HepG2 (cell line): Measurements from ENCODE around the gene PRIMA1. TPM values are rescaled to one million over a fixed set of nuclear protein-coding genes. Genes with fewer than 3 reads are reported as not detected.

Experiments
- ATAC-seq: fragments of 200-7000 bp; cut with Tn5 transposase; 3 replicates; pipeline ENCODE4 v1.9.1; 2020; ENCODE audit warnings: mild to moderate bottlenecking, moderate library complexity
- BruUV-seq: library from RNA; stranded (reverse); fragments of 400-500 nt; replicated peaks from 2 replicates; lab custom pipeline; 2021; lab: Mats Ljungman, UMichigan
- CTCF ChIA-PET: fragments of 300-600 bp; formaldehyde crosslinking; extraction: SDS; loops from one replicate; lab custom pipeline; 2021; ENCODE audit warnings: low total read pairs, inconsistent platforms, low intra/inter-chr PET ratio; lab: Yijun Ruan, JAX
- POLR2A ChIA-PET: fragments of 350-600 bp; sonication (Branson Sonifier 250); formaldehyde crosslinking; loops from one replicate; lab custom pipeline; 2020; ENCODE audit warnings: antibody characterized with exemption, inconsistent platforms; lab: Yijun Ruan, JAX
- DNase-seq: peaks from one replicate; pipeline ENCODE4 v3.0.0-alpha.2; 2015; ENCODE audit warnings: low spot score
- FAIRE-seq: peaks from 3 replicates; lab custom pipeline; 2011; peaks lifted over from hg19 to GRCh38; lab: Jason Lieb, UNC
- H2AFZ ChIP-seq: one replicate; pipeline ENCODE4 v1.6.1; 2011; ENCODE audit warnings: low read length, inconsistent platforms
- H3K27ac ChIP-seq: fragments of 300-600 bp; 3 replicates; pipeline ENCODE4 v1.8.0; 2011; ENCODE audit warnings: mixed run types, mild to moderate bottlenecking, mixed read lengths, low read length, inconsistent platforms; ENCODE audit not compliant: insufficient read depth; ENCODE audit errors: extremely low read length
- H3K27me3 ChIP-seq, 2 experiments: fragments of 200-600 bp in 1 of 2; 2 replicates in 1 of 2; 3 replicates in 1 of 2; pipeline versions ENCODE4 v1.6.0 to v1.8.0; 2011; ENCODE audit warnings: low read length in 2 of 2, mild to moderate bottlenecking in 2 of 2, moderate library complexity in 2 of 2, inconsistent platforms in 1 of 2; ENCODE audit not compliant: insufficient read depth in 2 of 2, control insufficient read depth in 1 of 2
- H3K36me3 ChIP-seq, 2 experiments: fragments of 200-600 bp in 1 of 2; replicated peaks in 1 of 2; 2 replicates in 1 of 2; 3 replicates in 1 of 2; pipeline versions ENCODE4 v1.5.1 to v1.8.0; 2011; ENCODE audit warnings: low read length in 2 of 2, inconsistent platforms in 1 of 2; ENCODE audit not compliant: insufficient read depth in 2 of 2, control insufficient read depth in 1 of 2
- H3K4me1 ChIP-seq: 2 replicates; pipeline ENCODE4 v1.5.1; 2012; ENCODE audit warnings: low read length, inconsistent platforms; ENCODE audit not compliant: insufficient read depth
- H3K4me2 ChIP-seq: 2 replicates; pipeline ENCODE4 v1.6.0; 2011; ENCODE audit warnings: low read depth, low read length, inconsistent platforms
- H3K4me3 ChIP-seq, 3 experiments: fragments of 200-600 bp in 1 of 3; sonication (generic), shearing (Covaris generic) in 1 of 3; replicated peaks in 1 of 3; 2 replicates each; pipeline ENCODE4 v1.5.1; 2011 to 2016; ENCODE audit warnings: low read length in 3 of 3, inconsistent platforms in 2 of 3, low read depth in 2 of 3, mild to moderate bottlenecking in 2 of 3, control low read depth in 1 of 3, mixed read lengths in 1 of 3; ENCODE audit not compliant: insufficient read depth in 1 of 3
- H3K79me2 ChIP-seq: one replicate; pipeline ENCODE4 v1.6.1; 2011; ENCODE audit warnings: low read length, inconsistent platforms; ENCODE audit not compliant: insufficient read depth
- H3K9ac ChIP-seq: 2 replicates; pipeline ENCODE4 v1.6.0; 2011; ENCODE audit warnings: mild to moderate bottlenecking, low read depth, low read length, inconsistent platforms; ENCODE audit not compliant: insufficient read depth
- H3K9me3 ChIP-seq: 2 replicates; pipeline ENCODE4 v1.5.1; 2012; ENCODE audit warnings: mild to moderate bottlenecking, low read length
- H4K20me1 ChIP-seq: 2 replicates; pipeline ENCODE4 v1.6.0; 2011; ENCODE audit warnings: inconsistent platforms, mild to moderate bottlenecking, low read length, moderate library complexity; ENCODE audit not compliant: insufficient read depth
- AGO1 ChIP-seq: fragments of 200-400 bp; formaldehyde crosslinking; IDR thresholded peaks from 2 replicates; pipeline ENCODE4 v1.6.1; 2017; ENCODE audit warnings: mild to moderate bottlenecking, low read depth, low read length, moderate library complexity; ENCODE audit not compliant: poor library complexity, severe bottlenecking
- BORCS8-MEF2B ChIP-seq: sonication (generic); formaldehyde crosslinking; IDR thresholded peaks from 2 replicates; pipeline ENCODE4 v1.8.0; 2022; ENCODE audit warnings: mild to moderate bottlenecking, missing genetic modification reagents
- MEIS2 ChIP-seq: sonication (generic); formaldehyde crosslinking; IDR thresholded peaks from 2 replicates; pipeline ENCODE4 v1.9.0; 2021; ENCODE audit warnings: mild to moderate bottlenecking, missing genetic modification reagents
- MTA3 ChIP-seq: sonication (generic); formaldehyde crosslinking; IDR thresholded peaks from 2 replicates; pipeline ENCODE4 v1.4.0; 2020; ENCODE audit warnings: missing genetic modification reagents
- STAG1 ChIP-seq: sonication (generic); formaldehyde crosslinking; IDR thresholded peaks from 2 replicates; pipeline ENCODE4 v1.4.0; 2020; ENCODE audit warnings: missing genetic modification reagents
- ZC3H4 ChIP-seq: sonication (generic); formaldehyde crosslinking; IDR thresholded peaks from 2 replicates; pipeline ENCODE4 v1.4.0; 2020; ENCODE audit warnings: missing genetic modification reagents, borderline replicate concordance
- ZNF17 ChIP-seq: sonication (generic); formaldehyde crosslinking; IDR thresholded peaks from 2 replicates; pipeline ENCODE4 v1.5.0; 2020; ENCODE audit warnings: mild to moderate bottlenecking, missing genetic modification reagents
- ZNF343 ChIP-seq: sonication (generic); formaldehyde crosslinking; IDR thresholded peaks from 2 replicates; pipeline ENCODE4 v1.4.0; 2020; ENCODE audit warnings: mild to moderate bottlenecking, missing genetic modification reagents
- ZNF383 ChIP-seq: sonication (generic); formaldehyde crosslinking; IDR thresholded peaks from 2 replicates; pipeline ENCODE4 v1.4.0; 2020; ENCODE audit warnings: missing genetic modification reagents, mild to moderate bottlenecking, borderline replicate concordance
- ZNF496 ChIP-seq: sonication (generic); formaldehyde crosslinking; IDR thresholded peaks from 2 replicates; pipeline ENCODE4 v1.8.1; 2023; ENCODE audit warnings: mild to moderate bottlenecking, moderate library complexity, missing genetic modification reagents; ENCODE audit not compliant: insufficient replicate concordance
- ZNF781 ChIP-seq: sonication (generic); formaldehyde crosslinking; IDR thresholded peaks from 2 replicates; pipeline ENCODE4 v1.5.1; 2020; ENCODE audit warnings: borderline replicate concordance, mild to moderate bottlenecking, missing genetic modification reagents; ENCODE audit errors: not compliant biosample characterization
- WGBS: methylation state at CpG from one replicate; pipeline ENCODE4 v1.1.6; 2017; ENCODE audit warnings: low lambda C conversion rate; 5-methylcytosine and 5-hydroxymethylcytosine counted together
- in situ Hi-C: cut with HindIII; loops from 2 replicates; pipeline ENCODE4 v1.10.0; 2017; ENCODE audit warnings: low pct_unique_long_range_greater_than_20kb; ENCODE audit not compliant: extremely low pct_ligation_motif_present
- intact Hi-C: fragments of 100-400 bp; cut with micrococcal nuclease; formaldehyde crosslinking; loops from one replicate; pipeline ENCODE4 v1.10.0; 2022; ENCODE audit not compliant: unreplicated experiment
- polyA plus RNA-seq, 8 experiments: library from polyadenylated mRNA; depleted of rRNA in 3 of 8; stranded (reverse) in 7 of 8; unstranded in 1 of 8; fragments of >200 nt; fragmentation: Illumina TruSeq in 4 of 8; extraction: Trizol in 4 of 8; gene quantifications; 2 replicates each; pipeline versions ENCODE4 v1.2.1 to v1.2.3, GENCODE V29; 2011 to 2016; ENCODE audit warnings: low read depth in 4 of 8, missing spikeins in 1 of 8, mixed read lengths in 1 of 8; ENCODE audit not compliant: insufficient read depth in 1 of 8
- total RNA-seq, 5 experiments: library from RNA; depleted of rRNA; stranded (reverse); fragments of >200 nt; fragmentation: Illumina TruSeq; extraction: Trizol; gene quantifications; 2 replicates each; pipeline ENCODE4 v1.2.3, GENCODE V29; 2016; ENCODE audit warnings: low read depth in 1 of 5
- TF ChIP-seq, protein P1 (sequence below), 2 experiments: sonication (generic) in 1 of 2; formaldehyde crosslinking in 1 of 2; IDR thresholded peaks; 2 replicates each; pipeline versions ENCODE4 v1.6.1 to v1.9.0; 2014 to 2022; ENCODE audit warnings: antibody characterized with exemption in 1 of 2, borderline replicate concordance in 1 of 2, inconsistent platforms in 1 of 2, low read depth in 1 of 2, missing genetic modification reagents in 1 of 2
- TF ChIP-seq, protein P2 (sequence below): sonication (generic); formaldehyde crosslinking; IDR thresholded peaks from 2 replicates; pipeline ENCODE4 v1.9.0; 2021; ENCODE audit warnings: missing genetic modification reagents, mild to moderate bottlenecking, borderline replicate concordance

PRIMA1 gene
- total and polyA plus RNA-seq, 2 of the 13 experiments (the other 11 are each of a cell fraction or from before 2014, with no cell fraction given) = 2.4 to 3.2 TPM

DNA sequence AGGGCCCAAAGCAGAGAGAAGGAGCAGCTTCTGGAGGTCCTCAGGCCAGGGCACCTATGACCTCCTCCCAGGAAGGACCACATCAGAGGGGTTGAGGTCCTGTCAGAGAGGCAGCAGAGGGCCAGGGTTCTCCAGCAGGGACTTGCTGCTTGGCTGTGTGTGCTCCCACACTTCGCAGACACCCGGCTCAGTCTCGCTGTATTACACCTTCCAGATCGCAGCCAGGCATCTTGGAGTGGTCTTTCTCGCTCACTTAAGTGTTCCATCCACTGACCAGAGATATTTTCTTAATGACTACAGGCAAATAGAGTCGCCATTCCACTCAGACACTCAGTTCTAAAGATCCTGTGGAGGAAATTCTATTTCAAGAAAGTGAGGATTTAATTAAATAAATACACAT, 84.3 kb downstream of the PRIMA1 start:
- no peaks in the 10 kb centered on the region for H4K20me1 ChIP-seq
- in situ Hi-C loops = no loop called here
- H3K79me2 ChIP-seq = no peaks in the 10 kb centered on the region
- no peak overlapping the region for H2AFZ ChIP-seq
- no peak for ATAC-seq
- peaks cover 20% of the 10 kb centered on the region for H3K4me1 ChIP-seq
- no peak for TF ChIP-seq MEIS2 (CRISPR knock-in tag)
- TF ChIP-seq ZNF343 (CRISPR knock-in tag) = no peak
- no peak for TF ChIP-seq ZNF496 (CRISPR knock-in tag)
- TF ChIP-seq, protein P1, sequence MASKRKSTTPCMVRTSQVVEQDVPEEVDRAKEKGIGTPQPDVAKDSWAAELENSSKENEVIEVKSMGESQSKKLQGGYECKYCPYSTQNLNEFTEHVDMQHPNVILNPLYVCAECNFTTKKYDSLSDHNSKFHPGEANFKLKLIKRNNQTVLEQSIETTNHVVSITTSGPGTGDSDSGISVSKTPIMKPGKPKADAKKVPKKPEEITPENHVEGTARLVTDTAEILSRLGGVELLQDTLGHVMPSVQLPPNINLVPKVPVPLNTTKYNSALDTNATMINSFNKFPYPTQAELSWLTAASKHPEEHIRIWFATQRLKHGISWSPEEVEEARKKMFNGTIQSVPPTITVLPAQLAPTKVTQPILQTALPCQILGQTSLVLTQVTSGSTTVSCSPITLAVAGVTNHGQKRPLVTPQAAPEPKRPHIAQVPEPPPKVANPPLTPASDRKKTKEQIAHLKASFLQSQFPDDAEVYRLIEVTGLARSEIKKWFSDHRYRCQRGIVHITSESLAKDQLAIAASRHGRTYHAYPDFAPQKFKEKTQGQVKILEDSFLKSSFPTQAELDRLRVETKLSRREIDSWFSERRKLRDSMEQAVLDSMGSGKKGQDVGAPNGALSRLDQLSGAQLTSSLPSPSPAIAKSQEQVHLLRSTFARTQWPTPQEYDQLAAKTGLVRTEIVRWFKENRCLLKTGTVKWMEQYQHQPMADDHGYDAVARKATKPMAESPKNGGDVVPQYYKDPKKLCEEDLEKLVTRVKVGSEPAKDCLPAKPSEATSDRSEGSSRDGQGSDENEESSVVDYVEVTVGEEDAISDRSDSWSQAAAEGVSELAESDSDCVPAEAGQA (IDR thresholded peaks at IDR 0.05; ENCODE audit: low read depth) = no peak
- TF ChIP-seq, protein P1 (CRISPR knock-in tag; IDR thresholded peaks at IDR 0.05; ENCODE audit: borderline replicate concordance) = no peak
- no peak for TF ChIP-seq STAG1 (CRISPR knock-in tag)
- TF ChIP-seq ZNF383 (CRISPR knock-in tag) = no peak
- TF ChIP-seq ZNF781 = no peak
- TF ChIP-seq ZC3H4 = no peak
- TF ChIP-seq AGO1 = no peak
- no peak for TF ChIP-seq BORCS8-MEF2B (CRISPR knock-in tag)
- TF ChIP-seq MTA3 (CRISPR knock-in tag) = no peak
- no peak for TF ChIP-seq ZNF17 (CRISPR knock-in tag)
- TF ChIP-seq, protein P2, sequence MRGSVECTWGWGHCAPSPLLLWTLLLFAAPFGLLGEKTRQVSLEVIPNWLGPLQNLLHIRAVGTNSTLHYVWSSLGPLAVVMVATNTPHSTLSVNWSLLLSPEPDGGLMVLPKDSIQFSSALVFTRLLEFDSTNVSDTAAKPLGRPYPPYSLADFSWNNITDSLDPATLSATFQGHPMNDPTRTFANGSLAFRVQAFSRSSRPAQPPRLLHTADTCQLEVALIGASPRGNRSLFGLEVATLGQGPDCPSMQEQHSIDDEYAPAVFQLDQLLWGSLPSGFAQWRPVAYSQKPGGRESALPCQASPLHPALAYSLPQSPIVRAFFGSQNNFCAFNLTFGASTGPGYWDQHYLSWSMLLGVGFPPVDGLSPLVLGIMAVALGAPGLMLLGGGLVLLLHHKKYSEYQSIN (CRISPR knock-in tag) = no peak
- no peak overlapping the region for H3K4me3 ChIP-seq
- no peak overlapping the region for H3K4me2 ChIP-seq
- no peaks in the 10 kb centered on the region for H3K9me3 ChIP-seq
- no peak overlapping the region for H3K9ac ChIP-seq
- 47% methylated on average over 3 of the region's 6 CpGs for WGBS
- ChIA-PET POLR2A (no interaction called here), CTCF (interaction anchor here (1.0 kb wide), 1 partner anchor 200 kb away, joined by 3 read pairs; no protein-coding TSS in a partner anchor)
- peaks cover 0 to 17% of the 10 kb centered on the region in 2 experiments; a peak in 3 of 5 replicates for H3K27me3 ChIP-seq
- no peak for DNase-seq
- intact Hi-C loops = no loop called here
- no peak for FAIRE-seq
- H3K27ac ChIP-seq = no peak overlapping the region
- H3K36me3 ChIP-seq = no peaks in the 10 kb centered on the region
- BruUV-seq = no TSS peak
